GM12892 (cell line): ENCODE measurements around the gene NOM1.

ENCODE experiments used
- DNase-seq: peaks from one replicate; pipeline ENCODE4 v3.0.0; 2011; ENCODE audit not compliant: insufficient read length
- FAIRE-seq: peaks from 2 replicates; lab custom pipeline; 2011; peaks lifted over from hg19 to GRCh38; lab: Jason Lieb, UNC
- POLR2A ChIP-seq: IDR thresholded peaks from 2 replicates; pipeline ENCODE4 v1.6.1; 2011; ENCODE audit warnings: low read depth, low read length, control low read depth
- POLR2AphosphoS5 ChIP-seq: IDR thresholded peaks from 2 replicates; pipeline ENCODE4 v1.6.1; 2011; ENCODE audit warnings: low read depth, low read length, control low read depth
- TAF1 ChIP-seq: IDR thresholded peaks from 2 replicates; pipeline ENCODE4 v1.6.1; 2011; ENCODE audit warnings: low read depth, mild to moderate bottlenecking, control low read depth, low read length, borderline replicate concordance

Gene NOM1

DNA sequence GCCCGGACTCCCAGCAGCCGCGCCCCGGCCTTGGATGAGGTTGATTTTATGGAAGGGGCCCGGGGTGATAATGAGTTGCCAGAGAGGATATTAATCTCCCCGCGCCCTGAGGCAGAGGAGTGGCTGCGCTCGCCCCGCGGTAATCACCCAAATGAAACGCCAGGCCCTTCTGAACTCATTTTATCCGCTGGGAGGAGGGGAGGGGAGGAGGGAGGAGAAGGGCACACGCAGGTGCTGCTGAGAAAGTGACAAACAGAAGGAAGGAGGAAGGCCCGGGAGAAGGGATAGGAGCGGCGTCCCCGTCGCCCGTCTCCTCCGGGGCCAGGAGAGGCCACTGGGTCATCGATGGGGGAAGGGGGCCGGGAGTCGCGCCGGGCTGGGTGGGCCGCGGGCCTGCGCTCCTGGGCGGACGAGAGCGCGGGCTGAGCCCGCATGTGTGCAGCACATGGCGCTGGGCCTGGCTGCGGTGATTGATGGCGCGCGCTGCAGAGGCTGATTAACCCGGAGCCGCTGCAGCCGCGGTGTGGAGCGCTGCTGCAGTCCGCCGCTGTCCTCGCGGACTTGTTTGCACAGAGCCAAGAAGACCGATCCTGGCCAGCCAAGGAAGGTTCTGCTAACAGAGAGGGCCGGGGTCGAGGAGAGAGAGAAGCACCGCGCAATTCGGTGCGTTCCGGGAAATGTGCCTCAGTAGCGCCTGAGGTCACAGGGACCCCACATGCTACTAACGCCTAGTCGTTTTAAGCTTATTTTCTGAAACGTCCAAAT lies 54.4 kb downstream of the NOM1 start:
- no peak for TF ChIP-seq POLR2A
- no peak for TF ChIP-seq TAF1
- no peak for TF ChIP-seq POLR2AphosphoS5
- FAIRE-seq = no peak
- no peak for DNase-seq

DNA sequence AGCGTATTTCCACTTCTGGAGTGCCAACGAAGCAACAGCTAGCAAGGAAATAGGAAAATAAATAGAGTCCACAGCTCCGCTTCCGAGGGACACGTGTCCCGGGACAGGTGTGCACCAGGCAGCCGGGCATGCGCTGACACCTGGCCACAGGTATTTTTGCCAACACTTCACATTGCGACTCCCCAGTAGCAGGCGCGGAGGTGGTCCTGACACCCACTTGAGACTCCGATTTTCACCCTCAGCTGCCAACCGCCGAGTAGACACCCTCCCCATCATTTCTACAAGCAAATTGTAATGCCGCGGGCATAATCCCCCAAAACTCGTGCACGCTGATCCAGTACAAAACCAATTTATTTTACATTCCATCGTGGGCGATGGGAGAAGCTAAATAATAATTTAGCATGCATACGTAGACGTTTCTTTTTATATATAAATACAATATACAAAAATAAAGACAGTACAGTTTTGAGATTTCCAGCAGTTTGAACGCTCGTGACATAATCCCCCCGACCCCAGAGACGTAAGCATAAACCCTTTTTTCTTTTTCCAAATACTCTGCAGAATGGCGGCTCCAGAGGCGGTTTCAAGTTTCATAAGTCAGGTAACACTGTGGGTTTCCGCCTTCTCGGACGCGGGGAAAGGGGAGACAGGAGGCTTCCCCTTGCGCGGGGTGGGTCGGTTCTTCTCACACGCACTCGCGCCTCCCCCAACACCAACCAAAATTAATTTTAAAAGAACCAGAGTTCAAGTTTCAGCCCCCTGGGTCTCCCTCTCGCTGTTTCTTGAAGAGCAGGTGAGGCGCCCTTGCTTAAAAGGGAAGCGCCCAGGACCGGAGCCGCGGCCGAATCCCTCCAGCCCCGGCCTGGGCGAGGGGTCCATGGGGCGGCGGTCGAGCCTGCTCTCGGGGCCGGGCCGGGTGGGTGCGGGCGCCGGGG lies 55.3 kb downstream of the NOM1 start:
- FAIRE-seq = no peak

DNA sequence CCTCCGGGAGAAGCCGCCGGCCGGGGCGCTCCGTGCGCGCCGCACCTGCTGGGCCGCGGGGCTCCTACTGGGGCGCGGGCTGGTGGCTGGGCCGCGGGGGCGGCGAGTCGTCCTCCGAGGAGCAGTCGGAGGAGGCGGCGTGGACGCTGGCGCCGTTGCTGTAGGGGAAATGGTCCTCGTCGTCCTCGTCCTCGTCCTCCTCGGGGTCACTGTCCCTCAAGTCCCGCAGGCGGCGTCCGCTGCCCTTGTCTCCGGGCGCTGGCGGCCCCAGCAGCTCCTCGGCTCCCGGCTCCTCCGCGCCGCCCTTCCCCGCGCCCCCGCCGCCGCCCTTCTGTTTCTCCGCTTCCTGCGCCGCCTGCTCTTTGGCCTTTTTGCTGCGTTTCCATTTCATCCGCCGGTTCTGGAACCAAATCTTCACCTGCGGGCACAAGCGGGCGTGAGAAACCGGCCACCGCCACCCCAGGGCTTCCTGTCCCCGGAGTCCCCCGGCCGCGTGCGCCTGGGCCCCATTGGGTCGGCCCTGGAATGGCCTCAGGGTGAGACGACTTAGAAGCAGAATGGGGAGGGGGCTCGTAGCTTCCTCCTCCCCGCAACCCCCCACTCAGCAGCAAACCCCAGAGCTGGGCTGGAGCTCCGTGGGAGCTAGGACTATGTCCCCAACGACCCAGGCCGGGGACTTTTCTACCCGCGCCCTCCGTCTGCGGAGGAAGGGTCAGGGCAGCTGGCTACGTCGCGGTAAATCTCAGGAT lies 56.1 kb downstream of the NOM1 start:
- TF ChIP-seq POLR2AphosphoS5 (no peak), POLR2A (no peak), TAF1 (no peak)

More for the DNA sequence above, 55.3 kb downstream of the NOM1 start:
- TF ChIP-seq POLR2A (no peak), POLR2AphosphoS5 (no peak), TAF1 (no peak)
- no peak for DNase-seq

DNA sequence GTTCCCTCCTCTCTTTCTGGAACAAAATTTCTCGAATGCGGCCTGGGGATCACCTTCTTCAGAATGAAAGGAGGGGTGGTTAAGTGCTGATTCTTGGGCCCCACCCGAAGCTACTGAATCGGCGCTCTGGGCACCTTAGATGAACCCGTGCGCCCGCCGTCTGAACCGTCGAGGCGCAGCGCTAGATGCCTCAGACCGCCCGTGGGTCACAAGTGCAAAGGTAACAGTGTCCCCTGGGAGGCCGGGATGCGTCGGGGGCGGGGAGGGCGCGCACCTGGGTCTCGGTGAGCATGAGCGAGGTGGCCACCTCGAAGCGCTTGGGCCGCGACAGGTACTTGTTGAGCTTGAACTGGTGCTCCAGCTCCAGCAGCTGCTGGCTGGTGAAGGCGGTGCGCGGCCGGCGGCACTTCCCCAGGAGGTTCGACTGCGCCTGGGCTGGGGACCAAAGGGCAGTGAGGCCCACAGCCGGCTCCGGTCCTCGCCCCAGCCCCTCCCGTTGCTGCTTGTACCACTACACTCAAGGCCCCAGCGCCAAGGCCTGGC lies 56.8 kb downstream of the NOM1 start:
- TF ChIP-seq POLR2AphosphoS5 (no peak), POLR2A (no peak), TAF1 (no peak)
- no peak for DNase-seq
- FAIRE-seq = no peak

More for the DNA sequence above, 56.1 kb downstream of the NOM1 start:
- no peak for DNase-seq
- FAIRE-seq = no peak

DNA sequence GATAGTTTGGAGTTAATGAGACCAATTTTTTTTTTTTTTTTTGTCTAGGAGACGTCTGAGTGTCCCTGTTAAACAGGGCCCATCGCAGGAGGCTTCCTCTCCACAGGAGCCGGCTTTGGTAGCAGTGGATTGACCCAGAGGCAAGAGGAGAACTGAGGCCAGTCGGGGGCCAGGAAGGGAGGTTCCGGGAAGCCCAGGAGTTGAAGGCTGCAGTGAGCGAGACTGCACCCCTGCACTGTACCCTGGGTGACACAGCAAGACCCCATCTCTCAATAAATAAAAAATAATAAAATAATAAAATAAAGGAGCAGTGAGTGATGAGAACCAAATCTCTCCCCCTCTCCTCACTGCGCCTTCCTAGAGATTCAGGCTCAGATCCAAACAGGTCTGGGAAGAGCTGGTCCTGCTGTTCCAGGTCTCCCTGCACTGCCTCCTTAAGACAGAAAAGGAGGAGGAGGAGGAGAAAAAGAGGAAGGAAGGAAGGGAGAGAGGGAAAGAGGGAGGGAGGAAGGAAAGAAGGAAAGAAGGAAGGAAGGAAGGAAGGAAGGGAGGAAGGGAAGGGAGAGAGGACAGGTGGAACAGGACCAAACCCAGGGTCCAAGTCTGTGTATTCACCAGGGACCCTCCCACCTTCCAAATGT lies 57.4 kb downstream of the NOM1 start:
- no peak for DNase-seq
- TF ChIP-seq POLR2AphosphoS5 = no peak
- TF ChIP-seq POLR2A = no peak
- TF ChIP-seq TAF1 = no peak

DNA sequence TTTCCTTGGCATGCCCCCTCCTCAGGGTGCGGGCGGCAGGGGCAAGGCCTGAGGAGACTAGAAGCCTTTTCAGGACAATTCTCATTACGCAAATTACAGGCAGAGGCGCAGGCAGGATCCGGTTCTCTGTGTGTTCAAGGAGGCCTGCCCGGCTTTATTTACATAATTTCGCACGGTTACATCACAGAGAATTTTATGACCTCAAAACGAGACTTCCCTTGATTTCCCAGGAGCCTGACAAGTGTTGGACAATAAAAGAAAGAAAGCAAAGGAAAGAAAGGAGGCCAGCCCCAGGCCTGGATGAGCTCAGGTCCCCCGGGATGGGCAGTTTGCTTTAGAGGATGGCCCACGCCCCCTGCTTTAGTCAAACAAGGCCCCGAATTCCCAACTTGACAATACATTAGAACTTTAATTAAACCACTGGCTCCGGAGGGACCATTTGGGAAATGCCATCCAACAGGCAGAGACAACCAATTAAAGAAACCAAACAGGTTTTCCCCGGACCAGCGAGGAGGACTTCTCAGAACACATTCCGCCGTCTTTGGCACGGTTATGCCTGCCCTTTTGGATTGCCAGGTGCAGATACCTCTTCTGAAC lies 58.1 kb downstream of the NOM1 start:
- no peak for DNase-seq
- no peak for FAIRE-seq
- no peak for TF ChIP-seq POLR2A
- no peak for TF ChIP-seq TAF1
- TF ChIP-seq POLR2AphosphoS5 = no peak

More for the DNA sequence above, 57.4 kb downstream of the NOM1 start:
- FAIRE-seq = no peak

DNA sequence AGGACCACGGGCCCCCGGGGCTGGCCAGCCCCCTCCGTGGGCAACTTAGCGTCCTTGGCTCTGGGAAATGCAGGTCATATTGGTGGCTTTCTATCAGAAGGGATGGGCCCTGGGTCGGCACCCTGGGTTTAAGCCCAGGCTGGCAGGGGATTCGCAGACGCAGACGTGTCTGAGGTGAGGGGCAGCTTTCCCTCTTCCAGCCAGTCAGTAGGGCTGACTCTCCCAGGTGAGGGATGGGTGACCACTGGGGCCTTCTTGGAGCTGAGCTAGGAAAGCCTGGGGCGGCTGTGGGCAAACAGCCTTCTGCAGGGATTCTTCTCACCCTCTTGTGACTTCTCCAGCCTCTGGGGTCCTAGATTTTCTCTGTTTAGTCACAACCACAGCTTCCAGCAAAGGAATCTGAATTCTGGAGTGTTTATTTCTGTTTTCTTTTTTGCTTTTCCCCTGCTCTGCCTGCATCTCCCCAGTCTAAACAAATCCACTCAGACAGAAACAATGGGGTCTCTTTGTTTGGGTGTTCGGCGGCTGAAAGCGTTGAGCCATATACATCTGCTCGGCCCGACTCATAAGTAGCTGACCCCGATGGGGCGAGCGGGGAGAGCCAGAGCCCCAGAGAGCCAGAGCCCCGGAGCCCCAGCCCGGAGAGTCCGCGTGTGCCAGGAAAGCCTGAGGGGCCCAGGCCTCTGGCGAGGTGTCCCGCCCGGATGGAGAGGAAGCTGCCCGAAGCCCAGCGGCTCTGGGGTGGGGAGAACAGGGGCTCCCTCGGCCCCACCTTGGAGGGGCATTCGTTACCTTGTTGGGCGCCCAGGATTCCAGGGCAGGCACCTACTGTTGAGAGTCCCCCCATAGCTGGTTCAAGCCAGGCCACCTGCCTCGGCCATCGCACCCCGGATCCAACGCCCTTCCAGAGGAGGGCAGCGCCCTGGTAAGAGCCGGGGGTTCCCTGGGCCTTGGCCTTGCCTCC lies 59.0 kb downstream of the NOM1 start:
- DNase-seq (no peak), FAIRE-seq (no peak)
- TF ChIP-seq POLR2A = no peak
- no peak for TF ChIP-seq TAF1
- TF ChIP-seq POLR2AphosphoS5 = no peak

DNA sequence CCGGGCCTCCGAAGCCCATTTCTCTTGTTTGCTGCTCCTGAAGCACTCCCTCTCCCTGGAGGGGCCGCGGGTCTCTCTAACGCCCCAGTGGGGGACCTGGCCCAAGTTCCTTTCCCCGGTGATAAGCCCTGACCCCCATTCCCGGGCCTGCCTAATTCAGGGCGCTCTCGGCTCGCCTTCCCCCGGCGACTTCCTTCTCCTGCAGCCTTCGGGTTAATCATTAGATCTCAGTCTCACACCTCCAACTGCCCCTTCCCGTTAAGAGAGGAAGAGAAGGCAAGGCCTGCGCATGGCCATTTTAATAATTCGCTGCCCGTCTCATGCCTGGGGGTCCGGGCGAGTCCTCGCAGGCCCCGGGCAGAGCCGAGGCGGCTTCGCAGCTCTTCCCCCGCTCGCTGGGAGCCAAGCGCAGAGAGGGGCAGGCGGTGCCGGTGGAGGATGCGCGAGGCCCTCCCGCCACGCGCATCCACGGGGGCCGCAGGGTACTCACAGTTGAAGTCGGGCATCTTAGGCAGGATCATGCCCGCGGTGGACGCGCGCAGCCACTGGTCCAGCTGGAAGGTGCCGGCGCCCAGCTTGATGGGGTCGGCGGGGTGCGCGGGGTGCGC lies 59.8 kb downstream of the NOM1 start:
- no peak for TF ChIP-seq TAF1
- no peak for TF ChIP-seq POLR2A
- no peak for TF ChIP-seq POLR2AphosphoS5
- no peak for DNase-seq
- no peak for FAIRE-seq
